A549 (cell line): ENCODE data around the gene LTF. TPM values are rescaled to one million over a fixed set of nuclear protein-coding genes. Genes with fewer than 3 reads are reported as not detected.

Experiments used
- ATAC-seq, 2 experiments: fragments of 200-7000 bp in 1 of 2; fragments of >200 bp in 1 of 2; cut with Nextera tagmentation in 1 of 2; cut with Tn5 transposase in 1 of 2; 3 replicates each; pipeline versions ENCODE4 v1.8.0 to v1.9.1; 2018 to 2020; ENCODE audit warnings: mild to moderate bottlenecking in 1 of 2, moderate library complexity in 1 of 2
- CTCF ChIA-PET: fragments of 300-600 bp; sonication (Branson Sonifier 250); formaldehyde crosslinking; extraction: SDS; loops from one replicate; lab custom pipeline; 2021; ENCODE audit warnings: antibody characterized with exemption, inconsistent platforms; lab: Yijun Ruan, JAX
- POLR2A ChIA-PET: fragments of 350-600 bp; formaldehyde crosslinking; extraction: SDS; loops from one replicate; lab custom pipeline; 2021; ENCODE audit warnings: antibody characterized with exemption, inconsistent platforms; lab: Yijun Ruan, JAX
- DNase-seq, 2 experiments: peaks; one replicate each; pipeline versions ENCODE4 v3.0.0 to v3.0.0-alpha.2; 2011 to 2016; ENCODE audit warnings: low read depth in 1 of 2, low spot score in 1 of 2
- FAIRE-seq: peaks from 2 replicates; lab custom pipeline; 2011; peaks lifted over from hg19 to GRCh38; lab: Jason Lieb, UNC
- H3K27ac ChIP-seq, 2 experiments: fragments of >200 bp; sonication (Bioruptor Twin); formaldehyde crosslinking; 3 replicates each; pipeline ENCODE4 v1.5.1; 2016 to 2017
- H3K4me1 ChIP-seq: fragments of >200 bp; sonication (Bioruptor Twin); formaldehyde crosslinking; 3 replicates; pipeline ENCODE4 v1.6.1; 2016
- H3K4me2 ChIP-seq: fragments of >200 bp; sonication (Bioruptor Twin); formaldehyde crosslinking; 3 replicates; pipeline ENCODE4 v1.6.1; 2016
- H3K4me3 ChIP-seq: fragments of >200 bp; sonication (Bioruptor Twin); formaldehyde crosslinking; 3 replicates; pipeline ENCODE4 v1.5.1; 2016
- H3K9me3 ChIP-seq: fragments of >200 bp; sonication (Bioruptor Twin); formaldehyde crosslinking; 3 replicates; pipeline ENCODE4 v1.6.1; 2016
- BHLHE40 ChIP-seq: IDR thresholded peaks from 2 replicates; pipeline ENCODE4 v1.6.1; 2012; ENCODE audit warnings: low read depth, low read length, inconsistent platforms
- CBX8 ChIP-seq: fragments of 200-600 bp; sonication (generic); IDR thresholded peaks from 2 replicates; pipeline ENCODE4 v1.6.1; 2016
- CHD2 ChIP-seq: fragments of 150-350 bp; IDR thresholded peaks from 2 replicates; pipeline ENCODE4 v1.6.1; 2014; ENCODE audit warnings: low read length; ENCODE audit not compliant: partially characterized antibody
- EHF ChIP-seq: fragments of 250-450 bp; sonication (Bioruptor Pico); IDR thresholded peaks from 2 replicates; pipeline ENCODE4 v1.5.0; 2020; ENCODE audit warnings: mild to moderate bottlenecking
- FOSB ChIP-seq: fragments of 250-450 bp; sonication (Bioruptor Pico); IDR thresholded peaks from 2 replicates; pipeline ENCODE4 v1.5.0; 2020; ENCODE audit warnings: mild to moderate bottlenecking, moderate library complexity
- GATA3 ChIP-seq: IDR thresholded peaks from 2 replicates; pipeline ENCODE4 v1.6.1; 2012; ENCODE audit warnings: borderline replicate concordance
- HDAC2 ChIP-seq: fragments of 200-600 bp; sonication (generic); IDR thresholded peaks from 2 replicates; pipeline ENCODE4 v1.6.1; 2016
- HMGXB4 ChIP-seq: fragments of 250-450 bp; sonication (Bioruptor Pico); IDR thresholded peaks from 2 replicates; pipeline ENCODE4 v1.5.0; 2021; ENCODE audit warnings: mild to moderate bottlenecking, moderate library complexity, borderline replicate concordance
- HOXA7 ChIP-seq: fragments of 250-450 bp; sonication (Bioruptor Pico); IDR thresholded peaks from 2 replicates; pipeline ENCODE4 v1.5.0; 2020; ENCODE audit warnings: mild to moderate bottlenecking, moderate library complexity
- HOXB5 ChIP-seq: fragments of 250-450 bp; sonication (Bioruptor Pico); IDR thresholded peaks from 2 replicates; pipeline ENCODE4 v1.5.0; 2020; ENCODE audit warnings: mild to moderate bottlenecking, moderate library complexity
- KDM1A ChIP-seq: fragments of 200-600 bp; sonication (generic); IDR thresholded peaks from 2 replicates; pipeline ENCODE4 v1.6.1; 2016; ENCODE audit warnings: low read depth, mild to moderate bottlenecking
- KDM5A ChIP-seq: fragments of 200-600 bp; sonication (generic); IDR thresholded peaks from 2 replicates; pipeline ENCODE4 v1.6.1; 2016; ENCODE audit warnings: antibody characterized with exemption, mild to moderate bottlenecking
- NPAS2 ChIP-seq: fragments of 250-450 bp; sonication (Bioruptor Pico); IDR thresholded peaks from 2 replicates; pipeline ENCODE4 v1.8.0; 2022; ENCODE audit warnings: mild to moderate bottlenecking, moderate library complexity, borderline replicate concordance
- RARB ChIP-seq: fragments of 250-450 bp; sonication (Bioruptor Pico); IDR thresholded peaks from 2 replicates; pipeline ENCODE4 v1.8.0; 2021; ENCODE audit warnings: mild to moderate bottlenecking, moderate library complexity
- RCOR1 ChIP-seq: fragments of 150-350 bp; IDR thresholded peaks from 2 replicates; pipeline ENCODE4 v1.6.1; 2014; ENCODE audit warnings: antibody characterized with exemption, low read length, low read depth
- SMC3 ChIP-seq: fragments of >200 bp; sonication (Bioruptor Twin); formaldehyde crosslinking; IDR thresholded peaks from 3 replicates; pipeline ENCODE4 v1.6.1; 2018; ENCODE audit warnings: inconsistent platforms
- TFCP2L1 ChIP-seq: fragments of 250-450 bp; sonication (Bioruptor Pico); IDR thresholded peaks from 2 replicates; pipeline ENCODE4 v1.5.0; 2021; ENCODE audit warnings: mild to moderate bottlenecking
- TP53 ChIP-seq: fragments of 250-450 bp; sonication (Bioruptor Pico); IDR thresholded peaks from 2 replicates; pipeline ENCODE4 v1.5.0; 2021; ENCODE audit warnings: mild to moderate bottlenecking, moderate library complexity
- ZFP36 ChIP-seq: fragments of 450-650 bp; IDR thresholded peaks from 2 replicates; pipeline ENCODE4 v1.6.1; 2014; ENCODE audit warnings: borderline replicate concordance; ENCODE audit not compliant: partially characterized antibody
- WGBS: methylation state at CpG from one replicate; pipeline ENCODE4 v1.1.6; 2017; ENCODE audit errors: missing lambda C conversion rate; 5-methylcytosine and 5-hydroxymethylcytosine counted together
- polyA plus RNA-seq, 4 experiments: library from polyadenylated mRNA; depleted of rRNA in 3 of 4; stranded (reverse); fragments of >200 nt; fragmentation: RNase III in 1 of 4; extraction: RNeasy Plus Mini Kit Qiagen cat#74134 plus additional on column Dnase treatment in 1 of 4; gene quantifications; 2 replicates in 3 of 4; 3 replicates in 1 of 4; pipeline ENCODE4 v1.2.3, GENCODE V29; 2011 to 2017
- TF ChIP-seq, protein P1 (sequence below): fragments of >200 bp; sonication (Bioruptor Twin); formaldehyde crosslinking; IDR thresholded peaks from 2 replicates; pipeline ENCODE4 v1.6.1; 2016
- TF ChIP-seq, protein P2 (sequence below): fragments of 200-600 bp; sonication (generic); IDR thresholded peaks from 2 replicates; pipeline ENCODE4 v1.6.1; 2016; ENCODE audit warnings: antibody characterized with exemption, mild to moderate bottlenecking, moderate library complexity

The LTF gene
- polyA plus RNA-seq, 2 of the 4 experiments (the other 2 are of a cell fraction) = not detected

DNA sequence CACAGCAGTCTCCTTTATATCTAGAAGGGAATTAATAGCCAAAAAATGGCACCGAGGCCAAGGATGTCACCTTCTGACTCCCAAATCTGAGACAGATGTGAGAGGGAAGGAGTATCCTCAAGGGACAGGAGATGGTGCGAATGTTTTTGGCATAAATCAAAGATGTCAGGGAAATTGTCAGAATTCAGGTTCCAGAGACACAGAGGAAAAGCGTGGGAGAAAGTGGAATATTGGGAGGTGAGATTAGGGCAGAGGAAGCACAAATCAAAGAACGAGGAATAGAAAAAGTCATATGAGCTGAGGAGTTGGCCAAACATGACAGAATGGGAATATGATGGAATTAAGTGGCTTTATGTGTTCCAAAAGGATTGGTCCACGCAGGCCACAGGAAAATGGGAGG lies 63.9 kb downstream of the LTF start:
- FAIRE-seq (no peak), DNase-seq (no peak), ATAC-seq (no peak)
- Histone ChIP-seq H3K27ac (no peak overlapping the region), H3K4me3 (no peak overlapping the region), H3K4me1 (no peaks in the 10 kb centered on the region), H3K9me3 (no peaks in the 10 kb centered on the region), H3K4me2 (no peak overlapping the region)
- TF ChIP-seq KDM5A (no peak), HOXA7 (CRISPR knock-in tag) (no peak), TFCP2L1 (CRISPR knock-in tag) (no peak), EHF (CRISPR knock-in tag) (no peak), HMGXB4 (CRISPR knock-in tag) (no peak)
- 46% methylated on average over 5 of the region's 5 CpGs for WGBS
- ChIA-PET CTCF (no interaction called here), POLR2A (no interaction called here)

- Histone ChIP-seq H3K4me1 (no peaks in the 10 kb centered on the region), H3K9me3 (no peaks in the 10 kb centered on the region), H3K4me2 (no peak overlapping the region), H3K4me3 (no peak overlapping the region), H3K27ac (no peak overlapping the region)
- DNase-seq (no peak), FAIRE-seq (no peak), ATAC-seq (no peak)
- ChIA-PET POLR2A (no interaction called here), CTCF (interaction anchor here (1.0 kb wide), 1 partner anchor 22 kb away, joined by 3 read pairs; no protein-coding TSS in a partner anchor)
- TF ChIP-seq KDM1A (no peak), KDM5A (no peak), HOXB5 (CRISPR knock-in tag) (no peak), ZFP36 (no peak), NPAS2 (CRISPR knock-in tag) (no peak), SMC3 (no peak), CHD2 (no peak), RARB (CRISPR knock-in tag) (no peak), CBX8 (no peak), RCOR1 (no peak), FOSB (CRISPR knock-in tag) (no peak), GATA3 (no peak), HDAC2 (no peak), BHLHE40 (no peak), EHF (CRISPR knock-in tag) (no peak), TP53 (CRISPR knock-in tag) (no peak)
- TF ChIP-seq, protein P1, sequence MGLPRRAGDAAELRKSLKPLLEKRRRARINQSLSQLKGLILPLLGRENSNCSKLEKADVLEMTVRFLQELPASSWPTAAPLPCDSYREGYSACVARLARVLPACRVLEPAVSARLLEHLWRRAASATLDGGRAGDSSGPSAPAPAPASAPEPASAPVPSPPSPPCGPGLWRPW = no peak
- TF ChIP-seq, protein P2, sequence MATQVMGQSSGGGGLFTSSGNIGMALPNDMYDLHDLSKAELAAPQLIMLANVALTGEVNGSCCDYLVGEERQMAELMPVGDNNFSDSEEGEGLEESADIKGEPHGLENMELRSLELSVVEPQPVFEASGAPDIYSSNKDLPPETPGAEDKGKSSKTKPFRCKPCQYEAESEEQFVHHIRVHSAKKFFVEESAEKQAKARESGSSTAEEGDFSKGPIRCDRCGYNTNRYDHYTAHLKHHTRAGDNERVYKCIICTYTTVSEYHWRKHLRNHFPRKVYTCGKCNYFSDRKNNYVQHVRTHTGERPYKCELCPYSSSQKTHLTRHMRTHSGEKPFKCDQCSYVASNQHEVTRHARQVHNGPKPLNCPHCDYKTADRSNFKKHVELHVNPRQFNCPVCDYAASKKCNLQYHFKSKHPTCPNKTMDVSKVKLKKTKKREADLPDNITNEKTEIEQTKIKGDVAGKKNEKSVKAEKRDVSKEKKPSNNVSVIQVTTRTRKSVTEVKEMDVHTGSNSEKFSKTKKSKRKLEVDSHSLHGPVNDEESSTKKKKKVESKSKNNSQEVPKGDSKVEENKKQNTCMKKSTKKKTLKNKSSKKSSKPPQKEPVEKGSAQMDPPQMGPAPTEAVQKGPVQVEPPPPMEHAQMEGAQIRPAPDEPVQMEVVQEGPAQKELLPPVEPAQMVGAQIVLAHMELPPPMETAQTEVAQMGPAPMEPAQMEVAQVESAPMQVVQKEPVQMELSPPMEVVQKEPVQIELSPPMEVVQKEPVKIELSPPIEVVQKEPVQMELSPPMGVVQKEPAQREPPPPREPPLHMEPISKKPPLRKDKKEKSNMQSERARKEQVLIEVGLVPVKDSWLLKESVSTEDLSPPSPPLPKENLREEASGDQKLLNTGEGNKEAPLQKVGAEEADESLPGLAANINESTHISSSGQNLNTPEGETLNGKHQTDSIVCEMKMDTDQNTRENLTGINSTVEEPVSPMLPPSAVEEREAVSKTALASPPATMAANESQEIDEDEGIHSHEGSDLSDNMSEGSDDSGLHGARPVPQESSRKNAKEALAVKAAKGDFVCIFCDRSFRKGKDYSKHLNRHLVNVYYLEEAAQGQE = no peak
- 33% methylated on average over 8 of the region's 8 CpGs for WGBS
These were observed 64.5 kb downstream of the LTF start for GRCh38 chr3:46400000-46400734.
